HUDEP-2 (cell line): ENCODE measurements around the gene VCL.
A peak's percentile ranks its signal among the peaks of the same experiment; 100 is the strongest.
"Not testable (repeated sequence)": the region's sequence is repeated elsewhere in the genome, so short reads cannot be mapped to it uniquely, and the experiment has no call there.

Source experiments
- DNase-seq, 76 experiments: peaks; one replicate each; lab custom pipeline; 2025; ENCODE audit not compliant: unreplicated experiment in 76 of 76; lab: John Stamatoyannopoulos, UW

Gene VCL

GRCh38 chr10:73997787-73998622 is at the start of gene VCL:
TSS of gene VCL (plus strand) at chr10:73998116. CDS start at chr10:73998208, 92 bp downstream.
- peak; percentile 18 to 95 (median 88) for DNase-seq

- DNase-seq: no peak
These were observed 48.8 kb upstream of the VCL start for GRCh38 chr10:73948947-73949633.

GRCh38 chr10:73950155-73950948 is 47.6 kb upstream of the VCL start:
- no peak for DNase-seq

- no peak for DNase-seq
These were observed 44.3 kb upstream of the VCL start for GRCh38 chr10:73953665-73954064.

- no peak for DNase-seq
These were observed 43.2 kb upstream of the VCL start for GRCh38 chr10:73954737-73955136.

GRCh38 chr10:73955719-73956118 is 42.2 kb upstream of the VCL start:
- DNase-seq: no peak

GRCh38 chr10:73956476-73957359 is 41.2 kb upstream of the VCL start:
- DNase-seq: peak in 72 of 76 experiments; percentile 6 to 86 (median 52)

GRCh38 chr10:73959484-73960243 is 38.3 kb upstream of the VCL start:
- DNase-seq: no peak

- no peak for DNase-seq
These were observed 35.5 kb upstream of the VCL start for GRCh38 chr10:73962386-73962785.

- DNase-seq: not testable (repeated sequence)
These were observed 34.4 kb upstream of the VCL start for GRCh38 chr10:73963533-73963932.

- no peak for DNase-seq
These were observed 33.2 kb upstream of the VCL start for GRCh38 chr10:73964743-73965142.

- DNase-seq: not testable (repeated sequence)
These were observed 32.5 kb upstream of the VCL start for GRCh38 chr10:73965267-73965889.

- no peak for DNase-seq
These were observed 31.8 kb upstream of the VCL start for GRCh38 chr10:73965890-73966768.

- no peak for DNase-seq
These were observed 30.9 kb upstream of the VCL start for GRCh38 chr10:73967022-73967429.

- no peak for DNase-seq
These were observed 30.4 kb upstream of the VCL start for GRCh38 chr10:73967544-73967943.

- no peak for DNase-seq
These were observed 29.8 kb upstream of the VCL start for GRCh38 chr10:73968098-73968521.

GRCh38 chr10:73969224-73969841 is 28.6 kb upstream of the VCL start:
- DNase-seq: no peak

GRCh38 chr10:73970845-73971244 is 27.1 kb upstream of the VCL start:
- no peak for DNase-seq
